ENCODE data around the gene TENT5C. TPM values are rescaled to one million over a fixed set of nuclear protein-coding genes. Genes with fewer than 3 reads are reported as not detected.
A peak's percentile ranks its signal among the peaks of the same experiment; 100 is the strongest.

TENT5C gene
- total RNA-seq, 1 donor from 2014 or later = 0.53 TPM

- no peaks in the 10 kb centered on the region for H3K36me3 ChIP-seq (ENCODE audit: control insufficient read depth, insufficient read depth, low read length)
- H3K27me3 ChIP-seq (ENCODE audit: control insufficient read depth, insufficient read depth, low read length) = peaks cover 1% of the 10 kb centered on the region
- no peak overlapping the region for H3K4me3 ChIP-seq (ENCODE audit: low read depth, low read length)
- TF ChIP-seq CTCF (IDR thresholded peaks at IDR 0.05; ENCODE audit: insufficient read depth, low read length, severe bottlenecking) = no peak
- FAIRE-seq (no peak), DNase-seq (ENCODE audit: low read depth) (no peak)
Measured at GRCh38 chr1:117665556-117666270, 59.9 kb downstream of the TENT5C start.

DNA sequence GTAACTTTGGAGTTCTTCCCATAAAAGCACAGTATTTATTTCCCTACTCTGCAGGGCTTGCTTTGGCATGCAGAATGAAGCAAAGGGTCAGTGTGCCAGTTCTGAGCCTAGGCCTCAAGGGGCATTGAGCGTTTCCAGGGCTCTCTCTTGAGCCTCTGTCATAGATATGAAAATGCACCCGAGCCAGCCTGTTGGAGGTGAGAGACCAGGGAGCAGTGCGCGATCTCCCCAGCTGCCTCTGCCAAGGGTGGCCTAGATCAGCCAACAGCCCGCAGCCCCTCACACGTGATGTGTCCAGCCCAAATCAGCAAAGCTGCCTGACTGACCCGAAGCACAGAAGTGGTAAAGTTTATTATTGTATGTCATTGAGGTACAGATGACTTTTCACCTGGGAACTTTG lies 63.7 kb downstream of the TENT5C start:
- no peak for FAIRE-seq
- no peak for TF ChIP-seq CTCF (IDR thresholded peaks at IDR 0.05; ENCODE audit: insufficient read depth, low read length, severe bottlenecking)

GRCh38 chr1:117670976-117671780 lies 65.3 kb downstream of the TENT5C start:
- peaks cover 5% of the 10 kb centered on the region for H3K27me3 ChIP-seq (ENCODE audit: control insufficient read depth, insufficient read depth, low read length)
- FAIRE-seq = no peak
- DNase-seq (ENCODE audit: low read depth) = no peak
- TF ChIP-seq CTCF (IDR thresholded peaks at IDR 0.05; ENCODE audit: insufficient read depth, low read length, severe bottlenecking) = no peak
- no peak overlapping the region for H3K4me3 ChIP-seq (ENCODE audit: low read depth, low read length)
- H3K36me3 ChIP-seq (ENCODE audit: control insufficient read depth, insufficient read depth, low read length) = no peaks in the 10 kb centered on the region

More for the DNA sequence above, 63.7 kb downstream of the TENT5C start:
- Histone ChIP-seq H3K36me3 (ENCODE audit: control insufficient read depth, insufficient read depth, low read length) (no peaks in the 10 kb centered on the region), H3K27me3 (ENCODE audit: control insufficient read depth, insufficient read depth, low read length) (peaks cover 2% of the 10 kb centered on the region), H3K4me3 (ENCODE audit: low read depth, low read length) (no peak overlapping the region)
- no peak for DNase-seq (ENCODE audit: low read depth)

DNA sequence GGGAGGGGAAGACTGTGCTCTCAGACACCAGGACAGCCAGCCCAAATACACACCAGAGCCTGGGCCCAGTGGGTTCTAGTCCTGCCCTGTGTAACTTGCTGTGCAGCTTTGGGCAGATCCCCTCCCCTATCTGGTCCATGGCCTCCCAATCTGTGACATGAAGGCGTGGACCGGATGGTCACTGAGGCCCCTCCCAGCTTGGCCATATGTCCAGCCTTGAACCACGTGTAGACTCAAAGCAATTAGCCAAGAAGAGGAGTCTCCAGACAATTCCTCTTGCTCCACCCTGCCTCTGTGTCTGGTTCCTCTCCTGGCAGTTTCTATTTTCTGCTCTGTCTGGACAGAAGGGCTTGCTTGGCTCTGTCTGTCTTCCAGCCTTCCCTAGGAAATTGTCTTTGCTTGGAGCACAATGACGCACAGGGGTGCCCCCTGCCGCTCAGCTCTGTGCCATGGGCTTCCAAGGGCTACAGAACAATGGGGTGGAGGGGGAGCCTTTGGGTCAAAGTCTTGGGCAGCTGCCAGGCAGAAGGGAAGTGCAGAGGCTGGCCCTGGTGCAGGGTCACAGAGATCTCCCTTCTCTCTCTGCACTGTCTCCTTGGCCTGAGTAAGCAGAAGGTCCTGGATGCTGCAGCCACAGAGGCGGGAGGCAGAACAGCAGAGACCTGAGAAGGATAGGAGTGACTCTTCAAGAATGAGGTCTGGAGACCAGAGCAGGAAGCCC lies 66.1 kb downstream of the TENT5C start:
- peaks cover 5% of the 10 kb centered on the region for H3K27me3 ChIP-seq (ENCODE audit: control insufficient read depth, insufficient read depth, low read length)
- DNase-seq (ENCODE audit: low read depth) (no peak), FAIRE-seq (no peak)
- H3K36me3 ChIP-seq (ENCODE audit: control insufficient read depth, insufficient read depth, low read length) = no peaks in the 10 kb centered on the region
- TF ChIP-seq CTCF (IDR thresholded peaks at IDR 0.05; ENCODE audit: insufficient read depth, low read length, severe bottlenecking) = peak; percentile 33
- no peak overlapping the region for H3K4me3 ChIP-seq (ENCODE audit: low read depth, low read length)

DNA sequence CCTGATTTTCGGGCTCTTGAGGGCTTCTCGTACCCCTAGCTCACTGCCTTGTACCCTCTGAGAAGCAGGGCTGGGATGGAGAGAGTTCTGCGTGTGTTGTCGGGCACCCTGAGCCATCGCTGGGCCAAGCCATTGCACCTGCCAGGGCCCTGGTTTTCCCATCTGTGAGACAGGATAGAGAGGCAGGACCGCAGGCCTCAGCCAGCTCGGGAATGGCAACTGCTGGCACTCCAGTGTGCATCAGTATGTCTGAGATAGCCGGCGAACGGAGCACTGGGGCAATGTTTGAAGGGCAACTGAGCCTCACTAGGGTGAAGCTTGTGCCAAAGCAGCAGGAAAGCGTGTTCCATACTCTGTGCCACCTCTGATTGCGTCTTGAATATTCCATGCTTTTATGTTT lies 66.9 kb downstream of the TENT5C start:
- Histone ChIP-seq H3K4me3 (ENCODE audit: low read depth, low read length) (no peak overlapping the region), H3K27me3 (ENCODE audit: control insufficient read depth, insufficient read depth, low read length) (peaks cover 5% of the 10 kb centered on the region), H3K36me3 (ENCODE audit: control insufficient read depth, insufficient read depth, low read length) (no peaks in the 10 kb centered on the region)
- no peak for TF ChIP-seq CTCF (IDR thresholded peaks at IDR 0.05; ENCODE audit: insufficient read depth, low read length, severe bottlenecking)
- DNase-seq (ENCODE audit: low read depth) (no peak), FAIRE-seq (no peak)
